ENCODE measurements around the gene ZNF750. TPM values are rescaled to one million over a fixed set of nuclear protein-coding genes. Genes with fewer than 3 reads are reported as not detected.

The ZNF750 gene
- total RNA-seq, 1 donor from 2014 or later: not detected

- H3K27me3 Mint-ChIP-seq (ENCODE audit: insufficient read depth): no peaks in the 10 kb centered on the region
- H3K9me3 Mint-ChIP-seq: no peaks in the 10 kb centered on the region
- no peak overlapping the region for H3K4me3 Mint-ChIP-seq
- DNase-seq (ENCODE audit: low spot score): no peak
- no peaks in the 10 kb centered on the region for H3K4me1 Mint-ChIP-seq (ENCODE audit: low read depth)
- no peak overlapping the region for H3K27ac Mint-ChIP-seq
- H3K36me3 Mint-ChIP-seq (ENCODE audit: low read depth): peaks cover 11% of the 10 kb centered on the region
- intact Hi-C loops (cut with micrococcal nuclease): no loop called here
Measured at GRCh38 chr17:82807101-82807500, 32.7 kb downstream of the ZNF750 start.

GRCh38 chr17:82806645-82807044 lies 33.2 kb downstream of the ZNF750 start:
- no peak for DNase-seq (ENCODE audit: low spot score)
- Mint-ChIP-seq H3K36me3 (ENCODE audit: low read depth) (peaks cover 13% of the 10 kb centered on the region), H3K4me1 (ENCODE audit: low read depth) (no peaks in the 10 kb centered on the region), H3K27me3 (ENCODE audit: insufficient read depth) (no peaks in the 10 kb centered on the region), H3K4me3 (no peak overlapping the region), H3K27ac (no peak overlapping the region), H3K9me3 (no peaks in the 10 kb centered on the region)
- intact Hi-C loops (cut with micrococcal nuclease): no loop called here

DNA sequence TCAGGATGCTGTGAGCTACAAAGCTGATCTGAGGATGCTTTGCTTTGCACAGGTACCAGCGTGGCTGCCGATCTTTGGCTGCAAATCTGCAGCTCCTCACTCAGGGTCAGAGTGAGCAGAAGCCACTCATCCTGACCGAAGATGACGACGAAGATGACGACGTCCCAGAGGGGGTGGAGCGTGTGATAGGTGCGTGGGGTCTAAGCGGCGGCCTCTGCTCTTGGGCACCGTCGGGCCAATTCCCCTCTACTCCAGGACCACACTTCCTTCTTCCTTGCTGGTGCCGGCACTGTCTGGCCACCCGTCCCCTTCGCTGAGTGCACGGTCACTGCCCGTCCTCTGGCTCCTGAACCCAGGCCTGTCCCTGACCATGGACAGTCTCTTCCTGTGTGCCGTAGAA lies 34.0 kb downstream of the ZNF750 start:
- intact Hi-C loops (cut with micrococcal nuclease): no loop called here
- Mint-ChIP-seq H3K9me3 (peaks cover 3% of the 10 kb centered on the region), H3K4me1 (ENCODE audit: low read depth) (no peaks in the 10 kb centered on the region), H3K36me3 (ENCODE audit: low read depth) (peaks cover 17% of the 10 kb centered on the region), H3K27ac (no peak overlapping the region), H3K4me3 (no peak overlapping the region), H3K27me3 (ENCODE audit: insufficient read depth) (no peaks in the 10 kb centered on the region)
- DNase-seq (ENCODE audit: low spot score): no peak

DNA sequence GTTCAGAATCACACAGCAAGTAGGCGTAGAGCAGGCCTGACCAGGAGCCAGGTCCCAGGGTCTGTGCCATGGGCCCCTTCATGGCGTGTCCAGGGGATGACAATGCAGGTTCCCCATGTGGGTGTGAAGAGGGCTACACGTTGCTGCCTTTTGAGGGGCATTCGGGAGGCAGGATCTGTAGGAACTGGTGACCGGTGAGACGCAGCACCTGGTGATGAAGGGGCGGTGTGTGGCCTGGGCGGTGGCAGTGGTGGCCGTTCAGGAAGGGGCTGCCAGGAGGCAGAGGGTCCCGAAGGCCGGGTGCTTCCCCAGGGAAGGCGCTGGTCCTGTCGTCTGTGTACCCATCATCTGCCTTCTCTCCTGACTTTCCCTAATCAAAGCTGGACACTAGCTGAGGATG lies 34.6 kb downstream of the ZNF750 start:
- Mint-ChIP-seq H3K27ac (no peak overlapping the region), H3K4me1 (ENCODE audit: low read depth) (no peaks in the 10 kb centered on the region), H3K36me3 (ENCODE audit: low read depth) (peaks cover 16% of the 10 kb centered on the region), H3K27me3 (ENCODE audit: insufficient read depth) (no peaks in the 10 kb centered on the region), H3K9me3 (peaks cover 3% of the 10 kb centered on the region), H3K4me3 (no peak overlapping the region)
- intact Hi-C loops (cut with micrococcal nuclease): no loop called here
- no peak for DNase-seq (ENCODE audit: low spot score)

- Mint-ChIP-seq H3K27ac (no peak overlapping the region), H3K4me3 (no peak overlapping the region), H3K27me3 (ENCODE audit: insufficient read depth) (no peaks in the 10 kb centered on the region), H3K4me1 (ENCODE audit: low read depth) (no peaks in the 10 kb centered on the region), H3K9me3 (peaks cover 3% of the 10 kb centered on the region), H3K36me3 (ENCODE audit: low read depth) (peaks cover 16% of the 10 kb centered on the region)
- no peak for DNase-seq (ENCODE audit: low spot score)
- intact Hi-C loops (cut with micrococcal nuclease): no loop called here
Measured at GRCh38 chr17:82804442-82805191, 35.2 kb downstream of the ZNF750 start.

DNA sequence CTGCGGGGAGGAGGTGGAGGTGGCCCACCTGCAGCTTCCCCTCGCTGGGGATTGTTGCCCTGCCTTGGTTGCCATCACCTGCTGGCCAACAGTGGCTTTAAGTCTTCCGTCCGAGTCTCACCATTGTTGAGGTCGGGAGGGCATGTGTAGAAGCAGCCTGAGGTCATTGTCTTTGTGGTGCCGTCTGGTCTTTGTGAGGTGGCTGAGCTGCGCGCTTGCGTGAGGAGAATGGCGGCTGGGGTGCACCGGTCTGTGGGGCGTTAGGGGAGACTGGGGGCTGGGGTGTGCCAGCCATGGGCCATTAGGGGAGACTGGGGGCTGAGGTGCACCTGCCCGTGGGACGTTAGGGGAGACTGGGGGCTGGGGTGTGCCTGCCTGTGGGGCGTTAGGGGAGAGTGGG lies 36.2 kb downstream of the ZNF750 start:
- Mint-ChIP-seq H3K9me3 (peaks cover 3% of the 10 kb centered on the region), H3K27ac (no peak overlapping the region), H3K27me3 (ENCODE audit: insufficient read depth) (no peaks in the 10 kb centered on the region), H3K4me3 (no peak overlapping the region), H3K36me3 (ENCODE audit: low read depth) (peaks cover 16% of the 10 kb centered on the region), H3K4me1 (ENCODE audit: low read depth) (no peaks in the 10 kb centered on the region)
- DNase-seq (ENCODE audit: low spot score): no peak
- intact Hi-C loops (cut with micrococcal nuclease): no loop called here

DNA sequence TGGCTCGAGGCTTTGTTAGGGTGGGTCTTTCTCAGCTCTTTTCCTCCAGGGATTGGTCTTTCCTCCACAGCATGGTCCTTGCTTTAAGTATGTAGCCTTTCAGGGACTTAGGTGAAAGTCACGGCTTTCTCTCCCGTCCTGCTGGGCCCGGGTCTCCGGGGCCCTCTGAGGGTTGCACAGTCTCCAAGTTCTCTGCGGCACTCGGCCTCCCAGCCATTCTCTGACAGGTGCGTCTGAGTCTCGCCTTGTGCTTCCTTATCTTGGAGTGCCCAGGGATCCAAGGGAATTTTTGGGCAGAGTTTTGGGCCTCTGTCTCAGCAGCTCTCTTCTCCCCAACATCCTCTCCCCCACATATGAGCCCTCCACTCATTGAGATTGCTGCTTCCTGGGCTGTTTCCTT lies 36.6 kb downstream of the ZNF750 start:
- Mint-ChIP-seq H3K36me3 (ENCODE audit: low read depth) (peaks cover 16% of the 10 kb centered on the region), H3K4me3 (no peak overlapping the region), H3K4me1 (ENCODE audit: low read depth) (no peaks in the 10 kb centered on the region), H3K27ac (no peak overlapping the region), H3K27me3 (ENCODE audit: insufficient read depth) (no peaks in the 10 kb centered on the region), H3K9me3 (peaks cover 3% of the 10 kb centered on the region)
- no peak for DNase-seq (ENCODE audit: low spot score)
- intact Hi-C loops (cut with micrococcal nuclease): no loop called here

DNA sequence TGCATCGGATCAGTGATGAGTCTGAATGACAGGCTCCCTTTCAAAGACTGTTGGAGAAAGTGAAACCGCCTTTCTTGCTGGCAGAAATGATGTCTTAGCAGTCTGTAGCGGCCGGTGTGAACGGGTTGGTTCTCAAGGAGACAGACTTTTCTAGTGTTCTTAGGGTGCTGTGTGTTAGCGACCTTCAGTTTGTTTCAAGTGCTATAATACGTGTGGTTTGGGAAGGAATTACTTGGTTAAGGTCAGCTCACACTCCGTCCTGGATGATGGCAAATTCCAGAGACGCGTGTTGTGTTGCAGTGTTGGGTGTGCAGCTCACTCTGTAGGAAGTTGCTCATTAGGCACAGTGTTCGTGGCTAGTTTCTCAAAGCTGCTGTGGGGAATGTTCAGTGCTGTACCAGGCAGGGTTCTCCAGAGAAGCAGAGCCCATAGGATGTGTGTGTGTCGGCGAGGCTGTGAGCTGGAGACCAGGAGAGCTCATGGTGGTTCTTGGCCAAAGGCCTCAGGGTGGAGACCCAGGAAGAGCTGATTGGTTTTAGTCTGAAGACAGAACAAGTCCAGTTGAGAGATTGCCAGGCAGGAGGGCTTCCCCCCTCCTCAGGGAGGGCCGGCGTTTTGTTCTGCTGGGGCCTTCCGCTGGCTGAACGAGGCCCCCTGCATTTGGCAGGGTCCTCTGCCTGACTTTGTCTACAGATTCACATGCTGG lies 37.6 kb downstream of the ZNF750 start:
- H3K27me3 Mint-ChIP-seq (ENCODE audit: insufficient read depth): no peaks in the 10 kb centered on the region
- peaks cover 3% of the 10 kb centered on the region for H3K9me3 Mint-ChIP-seq
- no peak overlapping the region for H3K4me3 Mint-ChIP-seq
- intact Hi-C loops (cut with micrococcal nuclease): no loop called here
- peaks cover 13% of the 10 kb centered on the region for H3K36me3 Mint-ChIP-seq (ENCODE audit: low read depth)
- no peak for DNase-seq (ENCODE audit: low spot score)
- H3K27ac Mint-ChIP-seq: no peak overlapping the region
- H3K4me1 Mint-ChIP-seq (ENCODE audit: low read depth): no peaks in the 10 kb centered on the region

- Mint-ChIP-seq H3K4me1 (ENCODE audit: low read depth) (no peaks in the 10 kb centered on the region), H3K9me3 (peaks cover 3% of the 10 kb centered on the region), H3K27ac (no peak overlapping the region), H3K4me3 (no peak overlapping the region), H3K36me3 (ENCODE audit: low read depth) (peaks cover 13% of the 10 kb centered on the region), H3K27me3 (ENCODE audit: insufficient read depth) (no peaks in the 10 kb centered on the region)
- no peak for DNase-seq (ENCODE audit: low spot score)
- intact Hi-C loops (cut with micrococcal nuclease): no loop called here
Measured at GRCh38 chr17:82801377-82801970, 38.3 kb downstream of the ZNF750 start.

DNA sequence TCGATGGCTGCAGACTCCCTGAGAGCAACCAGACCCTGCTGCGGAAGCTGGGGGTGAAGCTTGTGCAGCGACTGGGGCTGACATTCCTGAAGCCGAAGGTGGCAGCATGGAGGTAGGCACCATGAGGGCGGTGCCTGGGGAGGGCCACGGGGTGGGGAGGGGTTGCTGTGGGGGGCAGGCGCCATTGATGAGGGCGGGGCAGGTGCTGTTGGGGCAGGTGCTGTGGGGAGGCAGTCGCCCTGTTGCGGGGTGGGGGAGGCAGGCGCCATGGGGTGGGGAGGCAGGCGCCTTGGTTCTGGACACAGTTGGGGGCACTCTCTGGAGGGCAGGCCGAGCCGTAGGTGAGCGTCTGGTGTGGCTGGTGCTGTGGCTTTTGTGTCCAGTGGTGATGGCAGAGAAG lies 38.9 kb downstream of the ZNF750 start:
- DNase-seq (ENCODE audit: low spot score): no peak
- no peak overlapping the region for H3K27ac Mint-ChIP-seq
- H3K36me3 Mint-ChIP-seq (ENCODE audit: low read depth): peaks cover 12% of the 10 kb centered on the region
- H3K4me3 Mint-ChIP-seq: no peak overlapping the region
- no peaks in the 10 kb centered on the region for H3K4me1 Mint-ChIP-seq (ENCODE audit: low read depth)
- no peaks in the 10 kb centered on the region for H3K27me3 Mint-ChIP-seq (ENCODE audit: insufficient read depth)
- intact Hi-C loops (cut with micrococcal nuclease): no loop called here
- H3K9me3 Mint-ChIP-seq: peaks cover 3% of the 10 kb centered on the region

DNA sequence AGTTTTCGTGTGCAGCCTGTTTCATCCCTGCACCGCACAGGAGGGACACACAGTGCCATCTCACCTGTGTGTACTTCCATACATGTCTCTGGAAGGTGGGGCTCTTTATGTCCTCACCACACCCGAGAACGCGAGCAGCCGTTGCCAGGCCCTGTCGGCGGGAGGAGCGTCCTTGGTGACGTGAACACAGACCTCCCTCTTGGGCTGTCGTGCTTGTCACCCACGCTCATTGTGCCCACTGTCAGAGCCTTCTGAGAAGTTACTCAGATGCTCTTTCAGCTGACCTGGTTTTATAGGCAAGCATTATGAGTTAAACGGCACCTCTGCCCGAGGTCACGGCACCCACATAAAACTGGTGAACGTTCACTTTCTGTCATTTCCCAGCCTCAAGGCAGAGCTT lies 40.2 kb downstream of the ZNF750 start:
- Mint-ChIP-seq H3K27ac (no peak overlapping the region), H3K4me3 (no peak overlapping the region), H3K36me3 (ENCODE audit: low read depth) (peaks cover 9% of the 10 kb centered on the region), H3K27me3 (ENCODE audit: insufficient read depth) (no peaks in the 10 kb centered on the region), H3K9me3 (peaks cover 3% of the 10 kb centered on the region), H3K4me1 (ENCODE audit: low read depth) (no peaks in the 10 kb centered on the region)
- no peak for DNase-seq (ENCODE audit: low spot score)
- intact Hi-C loops (cut with micrococcal nuclease): no loop called here

DNA sequence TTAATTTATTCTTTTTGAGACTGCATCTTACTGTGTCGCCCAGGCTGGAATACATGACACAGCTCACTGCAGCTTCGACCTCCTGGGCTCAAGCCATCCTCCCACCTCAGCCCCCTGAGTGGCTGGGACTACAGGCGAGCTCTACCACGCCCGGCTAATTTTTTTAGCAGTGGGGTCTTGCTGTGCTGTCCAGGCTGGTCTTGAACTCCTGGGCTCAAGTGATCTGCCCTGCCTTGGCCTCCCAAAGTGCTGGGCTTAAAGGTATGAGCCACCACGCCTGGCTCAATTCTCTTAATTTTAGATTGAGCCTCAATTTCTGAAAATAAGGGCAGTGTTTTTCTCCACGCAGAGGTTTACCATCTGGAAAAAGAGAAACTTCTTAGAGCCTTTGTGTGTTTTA lies 41.1 kb downstream of the ZNF750 start:
- intact Hi-C loops (cut with micrococcal nuclease): no loop called here
- H3K36me3 Mint-ChIP-seq (ENCODE audit: low read depth): peaks cover 9% of the 10 kb centered on the region
- H3K4me3 Mint-ChIP-seq: no peak overlapping the region
- peaks cover 3% of the 10 kb centered on the region for H3K9me3 Mint-ChIP-seq
- no peak overlapping the region for H3K27ac Mint-ChIP-seq
- H3K27me3 Mint-ChIP-seq (ENCODE audit: insufficient read depth): no peaks in the 10 kb centered on the region
- no peak for DNase-seq (ENCODE audit: low spot score)
- no peaks in the 10 kb centered on the region for H3K4me1 Mint-ChIP-seq (ENCODE audit: low read depth)

GRCh38 chr17:82797061-82797460 lies 42.8 kb downstream of the ZNF750 start:
- H3K9me3 Mint-ChIP-seq: peaks cover 3% of the 10 kb centered on the region
- no peaks in the 10 kb centered on the region for H3K27me3 Mint-ChIP-seq (ENCODE audit: insufficient read depth)
- H3K27ac Mint-ChIP-seq: no peak overlapping the region
- no peak overlapping the region for H3K4me3 Mint-ChIP-seq
- no peak for DNase-seq (ENCODE audit: low spot score)
- H3K36me3 Mint-ChIP-seq (ENCODE audit: low read depth): peaks cover 9% of the 10 kb centered on the region
- intact Hi-C loops (cut with micrococcal nuclease): no loop called here
- H3K4me1 Mint-ChIP-seq (ENCODE audit: low read depth): no peaks in the 10 kb centered on the region

All from activated T-helper 1 cell treated with anti-CD3 and anti-CD28 coated beads, Interleukin-12 subunit alpha, Interleukin-12 subunit beta, Interleukin-2, Interleukin-4 antibody, amounts not matched to agents 30 ng/mL and 10 ng/mL and 1 ng/mL, durations not matched to agents 14 hours and 24 hours and 36 hours (primary cell).